Small intestine (tissue), 7 donors: ENCODE data around the gene DIMT1. TPM values are rescaled to one million over a fixed set of nuclear protein-coding genes. Genes with fewer than 3 reads are reported as not detected.

Source experiments
- DNase-seq, 2 donors: peaks; one replicate each; pipeline versions ENCODE4 v3.0.0 to v3.0.0-alpha.2; 2013
- FAIRE-seq: peaks from 2 replicates; lab custom pipeline; 2012; peaks lifted over from hg19 to GRCh38; lab: Jason Lieb, UNC
- H3K27ac ChIP-seq, 3 donors: one replicate each; pipeline ENCODE4 v1.5.1; 2013; ENCODE audit warnings: low read length in 2 of 3, mild to moderate bottlenecking in 2 of 3, control low read depth in 1 of 3, inconsistent platforms in 1 of 3, low read depth in 1 of 3, moderate library complexity in 1 of 3
- H3K27me3 ChIP-seq, 3 donors: one replicate each; pipeline ENCODE4 v1.6.1; 2013; ENCODE audit warnings: low read length in 3 of 3, inconsistent platforms in 1 of 3; ENCODE audit not compliant: control insufficient read depth in 3 of 3, insufficient read depth in 3 of 3
- H3K36me3 ChIP-seq, 3 donors: one replicate each; pipeline ENCODE4 v1.6.1; 2013; ENCODE audit warnings: low read length in 3 of 3, inconsistent platforms in 1 of 3, low read depth in 1 of 3, mild to moderate bottlenecking in 1 of 3, moderate library complexity in 1 of 3; ENCODE audit not compliant: control insufficient read depth in 3 of 3, insufficient read depth in 2 of 3
- H3K4me1 ChIP-seq, 3 donors: one replicate each; pipeline ENCODE4 v1.6.1; 2013; ENCODE audit warnings: low read length in 2 of 3, inconsistent platforms in 1 of 3, low read depth in 1 of 3, mild to moderate bottlenecking in 1 of 3, moderate library complexity in 1 of 3; ENCODE audit not compliant: control insufficient read depth in 3 of 3, insufficient read depth in 2 of 3
- H3K4me3 ChIP-seq, 3 donors: one replicate each; pipeline ENCODE4 v1.5.1; 2013; ENCODE audit warnings: low read length in 3 of 3, control low read depth in 1 of 3, inconsistent platforms in 1 of 3, low read depth in 1 of 3, mild to moderate bottlenecking in 1 of 3, moderate library complexity in 1 of 3
- H3K9me3 ChIP-seq, 2 donors: one replicate each; pipeline ENCODE4 v1.6.1; 2013; ENCODE audit warnings: low read depth in 1 of 2, low read length in 1 of 2; ENCODE audit not compliant: control insufficient read depth in 2 of 2, insufficient read depth in 1 of 2
- WGBS, 3 donors: extraction: QIAGEN DNeasy Blood & Tissue Kit; methylation state at CpG; one replicate each; pipeline ENCODE4 v1.1.7; 2013; 5-methylcytosine and 5-hydroxymethylcytosine counted together
- polyA plus RNA-seq, 4 donors: library from polyadenylated mRNA; stranded (reverse) in 3 of 4; unstranded in 1 of 4; fragments of 200-250 nt in 3 of 4; fragments of 120-200 nt in 1 of 4; gene quantifications; one replicate each; pipeline versions ENCODE4 v1.2.1 to v1.2.3, GENCODE V29; 2013
- donor health status: healthy with polysubstance abuse.
- donor health status: control.
- donor health status: control.
- donor health status: Bipolar disorder and iron deficiency.
- donor health status: healthy.

DIMT1 gene
- polyA plus RNA-seq, 4 donors = 4.9 to 23.7 (median 12.3) TPM

DNA sequence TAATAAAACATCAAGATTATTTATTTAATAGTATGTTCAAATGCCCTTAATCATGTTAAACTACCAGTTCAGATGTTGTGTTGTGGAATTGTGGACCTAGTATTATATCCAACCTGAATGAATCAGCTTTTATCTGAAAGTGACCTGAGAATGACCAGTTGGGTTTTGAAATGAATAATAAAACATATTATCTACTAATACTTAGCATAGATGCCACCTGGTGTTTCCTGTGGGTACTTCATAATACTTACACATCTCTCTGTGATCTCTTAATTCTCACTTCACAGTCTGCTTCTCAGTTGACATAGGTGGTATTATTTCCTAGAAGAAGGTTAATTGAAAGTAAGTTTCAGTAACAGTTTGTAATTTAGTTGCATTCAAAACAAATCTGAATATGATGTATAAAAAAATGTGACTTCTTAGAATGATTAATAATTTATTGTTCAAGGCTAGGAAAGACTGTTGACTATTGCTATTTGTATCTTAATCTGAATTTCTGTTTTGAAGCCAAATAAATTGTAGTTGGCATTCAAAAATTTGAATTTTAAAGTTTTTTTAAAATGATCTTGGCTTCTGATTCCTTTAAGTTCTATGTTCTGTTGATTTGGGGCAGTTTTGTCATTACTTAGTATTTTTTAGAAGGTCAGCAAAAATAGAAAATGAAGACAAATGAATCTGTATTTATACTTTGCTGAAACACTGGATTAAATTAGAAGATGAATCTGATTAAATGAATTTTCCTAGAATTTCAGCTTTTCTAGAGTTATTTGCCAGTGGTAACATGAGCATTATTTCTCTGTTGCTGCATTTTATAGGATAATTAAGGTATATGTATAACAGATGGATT, 49.5 kb downstream of the DIMT1 start:
- H3K27ac ChIP-seq = no peak overlapping the region
- peak; percentile 55 for FAIRE-seq
- H3K27me3 ChIP-seq = no peaks in the 10 kb centered on the region
- H3K36me3 ChIP-seq = peaks cover 0 to 29% (median 2%) of the 10 kb centered on the region in 3 donors
- H3K4me1 ChIP-seq = no peaks in the 10 kb centered on the region
- peak; percentile 70 to 75 for DNase-seq
- H3K4me3 ChIP-seq = no peak overlapping the region
- H3K9me3 ChIP-seq = no peaks in the 10 kb centered on the region

DNA sequence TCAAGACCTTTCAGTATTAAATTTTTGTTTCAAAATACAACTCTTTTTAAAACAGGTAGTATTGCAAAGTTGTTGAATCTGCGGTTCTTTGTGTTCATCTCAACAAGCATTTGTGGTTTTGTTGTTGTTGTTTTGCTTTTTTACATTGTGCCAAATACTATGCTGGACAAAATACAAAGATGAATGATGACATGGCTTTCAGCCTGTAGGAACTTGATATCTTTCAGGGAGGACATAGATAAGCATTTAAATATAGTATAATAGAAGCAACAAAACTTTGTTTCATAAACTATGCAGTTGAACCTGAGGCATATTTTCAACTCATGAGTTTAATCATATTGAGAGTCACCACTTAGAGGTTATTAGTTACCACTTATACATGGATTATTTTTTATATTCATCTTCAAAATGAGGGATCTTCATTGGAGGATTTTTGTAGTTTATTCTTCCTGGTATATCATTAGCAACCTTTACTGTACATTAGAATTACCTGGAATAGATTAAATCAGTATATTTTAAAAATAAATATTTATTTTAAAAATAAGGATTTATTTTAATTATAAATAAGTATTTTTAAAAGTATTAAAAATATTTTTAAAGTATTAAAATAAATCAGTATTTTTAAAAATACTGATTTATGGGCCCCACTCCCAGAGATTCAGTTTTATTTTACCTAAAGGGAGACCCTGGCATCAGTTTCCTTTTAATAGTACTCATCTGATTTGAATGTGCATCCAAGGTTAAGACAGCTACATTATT, 54.8 kb downstream of the DIMT1 start:
- no peaks in the 10 kb centered on the region for H3K27me3 ChIP-seq
- DNase-seq (no peak), FAIRE-seq (peak; percentile 64)
- H3K27ac ChIP-seq = no peak overlapping the region
- no peaks in the 10 kb centered on the region for H3K9me3 ChIP-seq
- no peak overlapping the region for H3K4me3 ChIP-seq
- 95 to 100% (median 98%) methylated on average over 1 of the region's 1 CpG for WGBS, 3 donors
- peaks cover 0 to 23% (median 2%) of the 10 kb centered on the region in 3 donors for H3K36me3 ChIP-seq
- H3K4me1 ChIP-seq = no peaks in the 10 kb centered on the region

DNA sequence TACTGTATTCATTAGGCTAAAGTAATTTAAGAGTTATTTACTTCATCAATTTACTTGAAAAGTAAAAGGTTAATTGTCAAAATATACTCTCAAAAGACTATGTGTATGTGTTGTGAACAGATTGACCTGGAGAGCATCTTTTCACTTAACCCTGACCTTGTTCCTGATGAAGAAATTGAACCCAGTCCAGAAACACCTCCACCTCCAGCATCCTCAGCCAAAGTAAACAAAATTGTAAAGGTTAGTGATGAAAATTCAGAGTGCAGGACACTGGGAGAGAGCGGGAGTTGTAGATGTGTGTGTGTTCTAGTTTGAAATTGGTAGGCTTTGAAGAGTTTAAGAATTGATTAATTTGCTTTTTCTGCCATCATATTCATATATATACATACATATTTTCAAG, 55.8 kb downstream of the DIMT1 start:
- DNase-seq (no peak), FAIRE-seq (no peak)
- Histone ChIP-seq H3K27me3 (no peaks in the 10 kb centered on the region), H3K4me3 (no peak overlapping the region), H3K9me3 (no peaks in the 10 kb centered on the region), H3K27ac (no peak overlapping the region), H3K4me1 (no peaks in the 10 kb centered on the region), H3K36me3 (peaks cover 0 to 23% (median 2%) of the 10 kb centered on the region in 3 donors)
- 91 to 97% (median 97%) methylated on average over 1 of the region's 1 CpG for WGBS, 3 donors

DNA sequence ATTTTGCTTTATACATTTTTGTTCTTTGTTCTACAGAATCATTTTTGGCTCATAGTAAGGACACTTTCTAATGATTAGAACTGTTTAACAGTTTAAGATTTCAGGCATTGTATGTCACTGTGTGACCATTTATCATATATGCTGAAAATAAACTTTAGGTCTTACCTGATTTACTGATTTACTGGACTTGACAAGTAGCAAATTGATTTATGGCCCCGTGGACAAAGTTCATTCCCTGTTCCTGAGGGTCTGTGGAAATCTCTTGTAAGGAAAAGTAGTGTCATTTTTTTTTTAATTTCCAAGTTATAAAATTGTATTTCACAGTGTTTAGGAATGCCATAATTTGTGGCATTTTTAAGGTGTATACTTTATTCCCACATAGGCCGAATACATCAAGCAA, 57.0 kb downstream of the DIMT1 start:
- 50 to 81% (median 61%) methylated on average over 2 of the region's 2 CpGs for WGBS, 3 donors
- no peak overlapping the region for H3K4me3 ChIP-seq
- peak in 1 of 2 donors; percentile 59 for DNase-seq

DNA sequence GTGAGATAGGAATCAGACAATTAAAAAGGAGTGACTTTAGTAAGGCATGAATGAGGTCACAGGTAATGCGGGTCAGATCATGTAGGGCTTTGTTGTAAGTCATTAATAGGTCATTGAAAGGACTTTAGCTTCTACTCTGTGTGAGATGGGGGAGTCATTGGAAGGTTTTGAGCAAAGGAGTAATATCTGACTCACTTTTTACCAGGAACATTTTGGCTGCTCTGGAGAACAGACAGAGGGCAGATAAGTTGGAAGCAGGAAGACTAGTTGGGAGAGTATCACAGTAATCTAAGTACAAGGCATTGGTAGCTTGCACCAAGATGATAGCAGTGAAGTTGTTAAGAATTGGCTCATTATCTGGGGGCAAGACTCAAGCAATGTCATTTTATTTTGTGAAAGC, 60.3 kb downstream of the DIMT1 start:
- no peak for DNase-seq
- 92 to 96% (median 94%) methylated on average over 1 of the region's 1 CpG for WGBS, 3 donors
- no peaks in the 10 kb centered on the region for H3K9me3 ChIP-seq
- no peak overlapping the region for H3K27ac ChIP-seq
- no peaks in the 10 kb centered on the region for H3K27me3 ChIP-seq
- H3K4me1 ChIP-seq = no peaks in the 10 kb centered on the region
- H3K36me3 ChIP-seq = peaks cover 0 to 9% (median 0%) of the 10 kb centered on the region in 3 donors
- H3K4me3 ChIP-seq = no peak overlapping the region
- no peak for FAIRE-seq

More for the DNA sequence above, 57.0 kb downstream of the DIMT1 start:
- FAIRE-seq = no peak
- Histone ChIP-seq H3K9me3 (no peaks in the 10 kb centered on the region), H3K27me3 (no peaks in the 10 kb centered on the region), H3K36me3 (peaks cover 0 to 20% (median 2%) of the 10 kb centered on the region in 3 donors), H3K4me1 (no peaks in the 10 kb centered on the region), H3K27ac (no peak overlapping the region)

DNA sequence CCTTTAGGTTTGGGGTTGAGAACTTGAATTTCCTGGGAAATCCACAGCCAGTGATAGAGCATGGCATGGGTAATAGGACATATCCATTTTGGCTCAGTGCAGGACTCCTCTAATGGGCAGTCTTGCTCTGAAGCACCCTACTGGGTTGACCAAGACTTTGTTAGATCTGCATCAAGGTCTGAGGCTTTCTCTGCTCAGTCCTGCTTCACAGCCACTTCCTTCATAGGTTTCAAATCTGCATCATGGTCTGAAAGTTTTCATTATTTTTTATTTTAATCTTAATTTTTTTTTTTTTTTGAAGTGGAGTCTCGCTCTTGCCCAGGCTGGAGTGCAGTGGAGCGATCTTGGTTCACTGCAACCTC, 61.2 kb downstream of the DIMT1 start:
- H3K9me3 ChIP-seq = no peaks in the 10 kb centered on the region
- FAIRE-seq = no peak
- H3K4me1 ChIP-seq = no peaks in the 10 kb centered on the region
- DNase-seq = no peak
- no peak overlapping the region for H3K4me3 ChIP-seq
- H3K27ac ChIP-seq = no peak overlapping the region
- H3K27me3 ChIP-seq = no peaks in the 10 kb centered on the region
- 96 to 100% (median 97%) methylated on average over 2 of the region's 2 CpGs for WGBS, 3 donors
- H3K36me3 ChIP-seq = peaks cover 0 to 9% (median 0%) of the 10 kb centered on the region in 3 donors

DNA sequence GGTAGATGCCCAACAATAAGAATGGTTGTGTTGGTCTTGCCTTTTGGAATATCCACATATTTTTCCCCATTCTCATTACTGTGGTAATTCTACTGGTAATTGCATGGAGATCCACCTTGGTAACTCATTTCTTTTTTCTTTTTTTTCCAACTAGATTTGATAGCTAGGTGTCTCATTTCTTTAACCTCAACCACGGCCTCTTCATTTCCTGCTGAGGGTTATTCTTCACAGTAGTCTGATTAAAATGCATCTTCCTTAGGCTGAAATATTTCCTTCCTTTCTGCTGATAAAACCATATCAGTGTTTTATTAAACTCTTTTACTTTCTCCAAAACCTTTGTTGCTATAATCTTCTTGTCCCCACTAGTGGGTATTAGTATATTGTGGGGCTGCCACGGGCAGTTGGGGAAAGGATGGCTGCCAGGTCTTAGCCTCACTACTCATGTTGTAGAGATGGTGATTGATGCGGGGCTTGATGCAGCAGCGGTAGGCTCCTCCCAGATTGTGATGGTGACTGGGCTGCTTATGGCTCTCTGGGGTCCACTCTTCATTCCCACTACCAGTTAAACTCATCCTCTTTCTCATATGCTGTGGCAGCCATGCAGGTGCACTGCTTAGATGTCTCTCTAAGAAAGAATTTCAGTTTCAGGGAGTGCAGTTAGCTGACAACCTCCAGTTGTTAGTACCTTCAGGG, 61.8 kb downstream of the DIMT1 start:
- Histone ChIP-seq H3K4me3 (no peak overlapping the region), H3K4me1 (no peaks in the 10 kb centered on the region), H3K27ac (peak overlapping the region in 1 of 3 donors; percentile 27), H3K27me3 (no peaks in the 10 kb centered on the region), H3K9me3 (no peaks in the 10 kb centered on the region), H3K36me3 (peaks cover 0 to 9% (median 0%) of the 10 kb centered on the region in 3 donors)
- FAIRE-seq = no peak
- no peak for DNase-seq
- WGBS, 3 donors = 82 to 88% (median 86%) methylated on average over 4 of the region's 4 CpGs

DNA sequence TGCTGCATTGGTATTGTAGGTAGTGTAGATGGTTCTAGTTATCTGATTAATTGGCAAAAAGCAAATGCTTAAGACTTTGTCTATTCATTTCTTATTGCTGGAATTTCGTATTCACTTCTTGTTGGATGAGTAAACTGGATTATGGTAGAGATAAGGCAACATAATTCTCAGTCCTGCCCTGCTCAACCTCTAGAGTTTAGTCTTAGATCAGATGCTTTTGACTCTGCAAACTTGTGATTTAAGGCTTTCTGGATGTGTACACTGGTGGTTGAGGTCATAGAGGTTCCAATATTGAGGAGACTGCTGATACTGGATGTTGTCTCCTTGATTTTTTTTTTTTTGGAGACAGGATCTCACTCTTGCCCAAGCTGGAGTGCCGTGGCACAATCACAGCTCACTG, 62.7 kb downstream of the DIMT1 start:
- Histone ChIP-seq H3K4me1 (no peaks in the 10 kb centered on the region), H3K4me3 (no peak overlapping the region), H3K27ac (no peak overlapping the region), H3K9me3 (no peaks in the 10 kb centered on the region), H3K27me3 (no peaks in the 10 kb centered on the region), H3K36me3 (peaks cover 0 to 9% (median 0%) of the 10 kb centered on the region in 3 donors)
- DNase-seq (no peak), FAIRE-seq (no peak)
- 95 to 98% (median 98%) methylated on average over 2 of the region's 2 CpGs for WGBS, 3 donors
